ENCODE data around the gene PBX1. TPM values are rescaled to one million over a fixed set of nuclear protein-coding genes. Genes with fewer than 3 reads are reported as not detected.

Gene PBX1
- total RNA-seq, 4 donors from 2014 or later = 33.3 to 61.8 (median 56.2) TPM

DNA sequence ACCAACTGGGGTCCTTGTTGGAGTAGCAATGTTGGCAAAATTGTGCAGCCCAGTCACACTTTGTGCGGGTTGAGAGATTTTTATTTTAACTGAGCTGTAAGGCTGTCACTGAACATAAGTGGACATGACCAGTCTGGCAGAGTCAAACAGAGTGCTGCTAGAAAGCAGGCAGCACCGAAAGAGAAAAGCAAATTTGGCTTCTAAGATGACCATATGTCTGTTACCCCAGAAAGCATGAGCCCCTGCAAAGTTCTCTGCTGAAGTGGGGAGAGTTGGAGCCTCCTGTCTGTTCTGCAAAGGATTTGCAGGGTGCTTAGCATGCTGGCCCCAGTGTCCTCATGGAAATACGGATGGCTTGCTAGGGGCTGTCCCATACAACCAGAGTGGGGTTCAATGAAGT, 220.4 kb downstream of the PBX1 start:
- DNase-seq (ENCODE audit: low spot score) = no peak
- TF ChIP-seq, protein P1, sequence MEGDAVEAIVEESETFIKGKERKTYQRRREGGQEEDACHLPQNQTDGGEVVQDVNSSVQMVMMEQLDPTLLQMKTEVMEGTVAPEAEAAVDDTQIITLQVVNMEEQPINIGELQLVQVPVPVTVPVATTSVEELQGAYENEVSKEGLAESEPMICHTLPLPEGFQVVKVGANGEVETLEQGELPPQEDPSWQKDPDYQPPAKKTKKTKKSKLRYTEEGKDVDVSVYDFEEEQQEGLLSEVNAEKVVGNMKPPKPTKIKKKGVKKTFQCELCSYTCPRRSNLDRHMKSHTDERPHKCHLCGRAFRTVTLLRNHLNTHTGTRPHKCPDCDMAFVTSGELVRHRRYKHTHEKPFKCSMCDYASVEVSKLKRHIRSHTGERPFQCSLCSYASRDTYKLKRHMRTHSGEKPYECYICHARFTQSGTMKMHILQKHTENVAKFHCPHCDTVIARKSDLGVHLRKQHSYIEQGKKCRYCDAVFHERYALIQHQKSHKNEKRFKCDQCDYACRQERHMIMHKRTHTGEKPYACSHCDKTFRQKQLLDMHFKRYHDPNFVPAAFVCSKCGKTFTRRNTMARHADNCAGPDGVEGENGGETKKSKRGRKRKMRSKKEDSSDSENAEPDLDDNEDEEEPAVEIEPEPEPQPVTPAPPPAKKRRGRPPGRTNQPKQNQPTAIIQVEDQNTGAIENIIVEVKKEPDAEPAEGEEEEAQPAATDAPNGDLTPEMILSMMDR (IDR thresholded peaks at IDR 0.05) = no peak
- no peak for ATAC-seq (ENCODE audit: low FRiP score)

DNA sequence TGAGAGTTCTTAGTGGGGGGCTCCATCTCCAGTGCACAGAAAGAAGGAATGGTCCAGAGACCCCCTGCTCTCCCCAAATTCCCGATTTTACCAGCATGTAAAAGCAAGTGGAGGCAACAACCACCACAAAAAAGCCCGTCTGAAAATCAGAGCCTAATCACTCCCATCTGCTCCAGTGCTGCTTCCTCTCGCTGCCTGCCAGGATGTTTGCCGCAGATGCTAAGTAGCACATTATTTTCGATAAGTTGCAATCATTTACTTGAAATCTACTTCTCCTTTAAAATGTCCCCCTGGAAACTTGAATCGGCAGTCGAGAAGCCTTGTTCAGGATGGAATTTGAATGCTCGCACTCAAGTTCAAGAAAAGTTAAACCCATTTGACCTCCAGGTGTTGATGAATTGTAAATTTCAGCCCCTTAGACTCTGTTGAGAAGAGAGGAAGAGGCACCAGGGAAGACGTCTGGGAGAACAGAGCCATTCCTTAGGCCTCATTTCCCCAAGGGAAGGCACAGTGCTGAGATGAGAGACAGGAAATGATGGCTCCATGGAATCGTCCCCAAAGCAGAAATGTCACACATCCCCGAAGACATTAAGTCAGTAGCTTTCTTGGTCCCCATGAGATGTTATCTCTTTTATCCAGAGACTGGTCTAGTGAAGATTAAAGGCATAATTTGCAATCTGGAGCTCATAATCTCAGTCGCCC, 221.3 kb downstream of the PBX1 start:
- DNase-seq (ENCODE audit: low spot score) (no peak), ATAC-seq (ENCODE audit: low FRiP score) (no peak)
- TF ChIP-seq, protein P1 (IDR thresholded peaks at IDR 0.05) = no peak

DNA sequence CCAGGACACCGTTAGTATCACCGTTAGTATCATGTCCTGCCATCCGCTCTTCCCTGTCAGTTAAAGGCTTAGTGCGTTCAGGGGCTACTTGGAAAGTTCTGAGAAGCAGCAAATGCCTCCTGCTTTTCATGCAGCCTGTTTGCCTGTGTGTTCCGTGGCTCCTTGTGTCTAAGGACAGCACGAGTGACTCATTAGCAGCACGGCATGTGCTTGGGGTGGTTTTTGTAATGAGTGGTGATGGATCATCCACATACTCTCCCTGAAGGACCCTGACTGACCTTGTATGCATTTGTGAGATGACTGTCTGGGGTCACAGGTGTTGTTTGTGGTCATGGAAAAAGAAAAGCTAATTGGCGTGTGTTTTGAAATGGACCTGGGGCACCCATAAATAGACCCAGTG, 221.9 kb downstream of the PBX1 start:
- DNase-seq (ENCODE audit: low spot score) (no peak), ATAC-seq (ENCODE audit: low FRiP score) (peak; percentile 54)
- TF ChIP-seq, protein P1 (IDR thresholded peaks at IDR 0.05) = no peak

DNA sequence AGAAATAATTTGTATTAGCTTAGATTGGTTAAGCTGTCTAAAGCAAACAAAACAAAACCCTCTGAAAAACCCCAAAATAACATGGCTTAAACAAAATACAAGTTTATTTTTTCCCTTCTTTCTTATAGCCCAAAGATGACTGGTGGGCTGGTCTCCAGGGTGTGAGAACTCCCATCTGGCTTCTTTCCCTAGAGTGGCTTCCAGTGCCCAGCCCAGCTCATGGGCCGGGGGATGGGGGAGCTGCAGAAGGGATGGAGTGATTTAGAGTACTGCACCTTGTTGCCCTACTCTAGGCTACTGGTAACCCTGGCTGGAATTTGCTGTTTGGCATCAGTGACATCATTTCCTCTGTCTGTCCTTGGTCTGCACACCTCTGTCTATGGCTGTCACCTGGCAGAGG, 223.0 kb downstream of the PBX1 start:
- ATAC-seq (ENCODE audit: low FRiP score) (no peak), DNase-seq (ENCODE audit: low spot score) (no peak)
- TF ChIP-seq, protein P1 (IDR thresholded peaks at IDR 0.05) = no peak

DNA sequence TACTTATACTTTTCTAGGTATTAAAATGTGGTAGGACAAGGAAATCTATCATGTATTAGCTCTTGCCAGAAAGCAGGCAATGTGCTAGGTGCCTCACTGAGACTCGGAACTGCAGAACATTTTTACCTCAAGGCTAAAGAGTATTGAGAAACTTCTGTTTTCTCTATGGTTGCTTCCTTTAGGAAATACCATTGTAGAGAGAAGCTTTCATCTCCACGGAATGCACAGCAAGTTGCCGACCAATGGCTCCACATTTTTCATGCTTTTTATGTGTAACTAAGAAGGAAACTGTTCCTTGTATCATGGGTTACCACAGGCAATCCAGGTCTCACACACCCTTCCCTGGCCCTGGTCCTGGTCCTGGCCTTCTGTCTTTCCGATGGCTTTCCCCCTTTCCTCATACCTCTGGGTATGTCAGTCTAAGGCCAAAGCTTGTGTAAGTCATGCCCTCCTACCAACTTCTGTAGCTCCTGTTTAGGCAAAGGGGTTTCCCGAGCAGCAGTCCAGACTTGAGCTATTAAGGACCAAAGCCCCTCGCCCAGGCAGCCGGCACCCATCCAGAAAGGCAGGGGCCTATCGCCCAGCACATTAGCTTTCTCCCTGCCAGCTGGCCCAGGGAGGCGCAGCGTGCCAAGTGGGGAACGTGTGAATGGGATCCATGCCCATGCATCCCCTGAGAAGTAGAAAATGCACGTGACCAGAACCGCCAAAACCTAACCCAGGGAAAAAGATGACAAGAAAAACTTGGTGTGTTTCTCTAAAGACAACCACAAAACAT, 225.0 kb downstream of the PBX1 start:
- TF ChIP-seq, protein P1 (IDR thresholded peaks at IDR 0.05) = no peak
- no peak for DNase-seq (ENCODE audit: low spot score)
- ATAC-seq (ENCODE audit: low FRiP score) = no peak

DNA sequence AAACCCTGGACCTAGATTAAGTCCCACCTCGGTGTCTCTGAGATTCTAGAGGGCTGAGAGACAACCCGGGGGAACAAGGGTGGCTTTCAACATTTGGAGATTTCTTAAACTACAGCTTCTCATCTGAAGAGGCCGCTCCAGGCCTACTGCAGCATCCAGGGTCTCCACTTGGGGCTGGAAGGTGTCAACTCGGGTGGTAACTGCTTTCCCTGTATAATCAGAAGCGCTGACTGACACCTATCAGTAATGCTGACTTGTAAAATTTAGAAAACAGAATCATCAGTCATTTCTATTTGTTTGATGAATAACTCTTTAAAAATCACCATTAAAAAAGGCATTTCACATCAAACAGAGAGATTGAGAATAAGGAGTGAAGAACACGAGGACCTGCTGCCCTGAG, 226.0 kb downstream of the PBX1 start:
- ATAC-seq (ENCODE audit: low FRiP score) (no peak), DNase-seq (ENCODE audit: low spot score) (no peak)
- TF ChIP-seq, protein P1 (IDR thresholded peaks at IDR 0.05) = no peak

All from omental fat pad (tissue), 4 donors.